CD4-positive, alpha-beta T cell treated with Interleukin-6 for 4 hours (primary cell): ENCODE results near the gene PRKCB.

Experiments
- DNase-seq: peaks from one replicate; pipeline ENCODE4 v3.0.0-alpha.2; 2020; ENCODE audit warnings: mixed read lengths

The PRKCB gene

GRCh38 chr16:24262816-24263215 lies 427.0 kb downstream of the PRKCB start:
- no peak for DNase-seq
